ENCODE data around the gene MEG3.
"Not testable (repeated sequence)": the region's sequence is repeated elsewhere in the genome, so short reads cannot be mapped to it uniquely, and the experiment has no call there.

Gene MEG3

DNA sequence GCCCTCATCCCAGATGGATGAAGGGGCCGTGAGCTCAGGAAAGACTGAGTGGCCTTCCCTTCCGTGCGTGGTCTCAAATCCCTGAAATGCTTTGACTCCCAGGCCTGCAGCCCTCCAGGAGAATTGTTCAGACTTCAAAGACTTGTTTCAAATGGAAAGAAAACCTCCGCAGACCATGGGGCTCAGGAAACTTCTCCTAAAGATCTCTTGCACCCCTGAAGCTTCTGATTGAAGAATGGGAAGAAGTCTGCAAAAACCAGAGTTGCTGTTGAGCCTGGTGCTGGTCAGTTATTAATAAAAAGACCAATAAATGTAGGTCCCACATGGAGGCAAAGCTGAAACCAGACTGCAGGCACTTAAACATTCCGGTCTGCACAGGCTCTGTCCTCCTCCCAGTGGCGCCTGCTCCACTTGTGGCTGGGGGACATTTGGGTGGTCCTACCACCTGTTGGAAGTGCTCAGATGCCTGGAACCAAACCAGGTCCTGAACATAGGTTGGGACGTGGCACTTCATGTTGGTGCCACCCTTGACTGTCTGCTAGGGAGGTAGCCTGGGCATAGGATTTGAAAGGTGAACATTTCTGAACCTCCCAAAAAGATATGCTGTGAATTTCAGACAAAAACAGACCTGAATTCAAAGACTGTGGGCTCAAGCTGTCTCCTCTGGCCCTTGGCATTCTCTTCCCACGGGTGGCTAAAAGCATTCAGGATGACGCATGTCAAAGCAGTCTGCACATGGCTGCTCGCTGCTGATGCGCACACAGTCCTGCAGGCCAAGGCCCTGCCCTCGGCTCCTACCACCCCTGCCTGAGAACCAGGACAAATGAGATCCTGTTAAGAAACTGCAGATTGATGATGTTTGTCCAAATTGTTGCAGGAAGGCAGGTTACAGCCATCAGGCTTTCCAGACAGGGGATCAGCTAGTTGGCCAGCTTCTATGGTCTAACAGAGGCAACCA is 36.2 kb upstream of the MEG3 start:
- no peak for DNase-seq

DNA sequence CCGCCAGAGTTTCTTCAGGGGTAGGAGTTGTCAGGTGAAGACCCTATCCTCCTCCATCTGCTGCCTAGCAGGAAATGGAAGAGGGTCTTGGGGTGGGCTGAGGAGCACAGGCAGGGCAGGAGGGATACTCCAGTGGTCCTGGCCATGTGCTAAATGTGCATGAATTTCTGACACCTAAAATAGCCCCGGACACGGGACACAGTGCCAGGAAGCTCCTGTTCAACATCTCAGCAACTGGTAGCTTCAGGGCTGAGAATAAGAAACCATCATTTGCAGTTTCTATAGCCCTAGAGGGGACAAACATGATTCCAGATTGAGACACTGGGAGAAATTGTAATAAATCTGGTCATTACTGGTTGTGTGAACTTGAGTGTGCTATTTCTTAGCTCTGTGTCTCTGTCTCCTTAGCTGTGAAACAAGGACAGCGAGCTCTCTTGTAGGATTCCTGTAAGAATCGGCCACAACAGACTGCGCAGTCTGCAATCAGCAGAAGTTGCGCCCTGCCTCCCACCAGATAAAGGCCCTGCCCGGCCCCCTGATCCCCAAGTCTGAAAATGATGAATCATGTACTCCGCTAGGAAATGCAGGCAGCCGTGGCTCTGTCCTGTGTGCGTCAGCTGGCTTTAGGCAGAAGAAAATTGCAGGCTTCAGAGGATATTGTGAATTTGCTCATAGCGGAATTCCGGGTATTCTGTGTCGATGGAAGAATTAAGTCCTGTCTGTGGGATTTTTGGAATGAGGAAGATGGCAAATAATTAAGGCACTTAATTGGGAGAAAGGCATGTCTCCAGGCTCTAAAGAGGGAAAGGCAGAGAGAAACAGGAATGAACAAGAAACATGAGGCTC is 35.2 kb upstream of the MEG3 start:
- DNase-seq = peak; percentile 70

GRCh38 chr14:100791348-100791735 is 34.6 kb upstream of the MEG3 start:
- DNase-seq = peak; percentile 74

DNA sequence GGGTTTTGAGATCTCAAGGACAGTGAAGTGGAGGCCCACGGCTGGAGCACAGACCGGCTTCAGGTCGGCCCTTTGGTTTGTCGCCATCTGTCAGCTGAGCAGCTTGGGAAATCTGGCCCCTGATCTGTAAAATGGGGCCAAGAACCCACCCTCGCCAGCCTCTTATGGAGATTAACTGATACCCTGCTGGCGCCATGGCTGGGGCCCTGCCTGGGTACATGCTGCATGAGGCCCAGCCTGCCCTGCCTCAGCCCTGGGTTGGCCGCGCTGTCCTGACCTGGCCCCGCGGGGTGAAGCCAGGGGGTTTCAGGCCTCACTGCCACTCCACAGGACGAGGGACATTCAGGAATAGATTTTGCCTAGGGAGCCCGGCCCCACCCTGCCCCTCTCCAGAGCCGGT is 33.9 kb upstream of the MEG3 start:
- DNase-seq = no peak

DNA sequence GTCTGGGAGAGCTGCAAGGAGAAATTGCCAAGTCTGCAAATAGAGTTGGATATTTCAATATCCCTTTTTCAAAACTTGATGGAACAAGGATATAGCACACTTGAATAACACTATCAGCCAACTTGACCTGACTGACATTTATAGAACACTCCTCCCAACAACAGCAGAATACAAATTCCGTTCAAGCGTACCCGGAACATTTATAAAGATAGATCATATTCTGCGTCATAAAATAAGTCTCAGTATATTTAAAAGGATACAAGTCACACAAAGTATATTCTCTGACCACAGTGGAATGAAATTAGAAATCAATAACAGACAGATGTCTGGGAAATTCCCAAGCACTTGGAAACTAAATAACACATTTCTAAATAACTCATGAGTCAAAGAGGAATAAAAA is 29.0 kb upstream of the MEG3 start:
- DNase-seq = no peak

DNA sequence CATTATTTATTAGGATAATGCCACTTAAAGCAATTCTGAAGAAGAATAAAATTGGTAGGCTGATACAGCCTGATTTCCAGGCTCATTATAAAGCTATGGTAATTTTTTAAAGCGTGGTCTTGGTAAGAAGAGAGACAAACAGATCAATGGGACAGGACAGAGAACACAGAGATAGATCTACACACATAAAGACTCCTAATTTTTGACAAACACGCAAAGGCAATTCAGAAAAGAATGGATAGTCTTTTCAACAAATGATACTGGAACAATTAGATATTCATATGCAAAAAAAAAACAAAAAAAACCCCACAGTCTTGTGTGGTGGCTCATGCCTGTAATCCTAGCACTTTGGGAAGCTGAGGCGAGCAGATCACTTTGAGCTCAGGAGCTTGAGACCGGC is 25.9 kb upstream of the MEG3 start:
- DNase-seq = no peak

GRCh38 chr14:100801433-100801832 is 24.5 kb upstream of the MEG3 start:
- DNase-seq = not testable (repeated sequence)

DNA sequence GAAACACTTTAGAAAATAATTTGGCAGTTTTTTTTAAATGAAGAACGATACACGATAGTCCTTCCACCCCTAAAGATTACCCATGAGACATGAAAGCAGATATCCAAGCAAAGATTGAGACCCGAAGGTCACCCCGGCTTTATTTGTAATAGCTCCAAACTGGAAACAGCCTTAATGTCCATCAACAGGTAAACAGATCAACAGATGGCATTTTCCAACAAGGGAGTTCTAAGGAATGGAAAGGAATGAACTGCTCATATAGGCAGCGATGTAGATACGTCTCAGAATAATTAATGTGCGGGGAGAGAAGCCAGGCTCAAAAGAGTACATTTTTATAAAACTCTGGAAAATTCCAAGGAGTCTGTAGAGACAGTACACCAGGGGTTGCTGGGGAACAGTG is 23.7 kb upstream of the MEG3 start:
- DNase-seq = no peak

GRCh38 chr14:100802766-100803165 is 23.2 kb upstream of the MEG3 start:
- DNase-seq = no peak

GRCh38 chr14:100803226-100803625 is 22.7 kb upstream of the MEG3 start:
- no peak for DNase-seq

DNA sequence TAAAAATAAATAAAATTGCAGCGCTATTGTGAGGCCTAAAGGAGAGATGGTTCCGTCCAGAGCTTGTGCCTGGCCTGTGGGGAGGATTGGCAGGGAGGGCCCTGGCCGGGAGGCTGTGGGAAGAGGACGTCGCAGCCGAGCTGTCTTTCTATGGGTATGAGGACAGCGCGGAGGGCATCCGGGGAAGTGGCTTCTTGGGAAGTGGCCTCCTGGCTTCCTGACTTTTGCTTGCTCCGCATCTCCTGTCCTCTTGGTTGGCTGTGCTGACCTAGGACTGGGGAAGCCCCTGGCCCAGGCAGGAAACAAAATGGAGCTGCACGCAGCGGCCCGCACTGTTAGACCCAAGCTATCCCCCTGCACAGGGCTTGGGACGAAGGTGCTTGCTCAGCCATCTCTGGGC is 22.2 kb upstream of the MEG3 start:
- DNase-seq = no peak

DNA sequence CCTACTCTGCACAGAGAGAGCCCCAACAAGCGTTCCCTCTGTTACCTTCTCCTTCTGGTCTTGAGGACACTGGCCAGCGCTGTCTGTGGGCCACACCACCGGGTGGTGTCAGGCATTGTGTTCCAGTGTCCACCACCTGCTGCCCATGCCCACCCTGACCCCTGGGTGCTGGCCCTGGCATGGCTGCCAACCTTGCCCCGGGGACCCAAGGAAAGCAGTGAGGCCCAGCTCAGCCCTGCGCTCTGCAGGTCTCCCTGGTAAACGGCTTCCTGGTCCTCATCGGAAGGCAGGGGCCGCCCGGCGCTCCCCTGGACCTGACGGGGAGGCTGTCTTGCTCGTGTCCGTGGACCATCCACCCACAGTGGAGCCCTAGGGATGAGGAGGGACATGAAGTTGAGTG is 21.8 kb upstream of the MEG3 start:
- no peak for DNase-seq

GRCh38 chr14:100804558-100805309 is 21.2 kb upstream of the MEG3 start:
- DNase-seq = no peak

DNA sequence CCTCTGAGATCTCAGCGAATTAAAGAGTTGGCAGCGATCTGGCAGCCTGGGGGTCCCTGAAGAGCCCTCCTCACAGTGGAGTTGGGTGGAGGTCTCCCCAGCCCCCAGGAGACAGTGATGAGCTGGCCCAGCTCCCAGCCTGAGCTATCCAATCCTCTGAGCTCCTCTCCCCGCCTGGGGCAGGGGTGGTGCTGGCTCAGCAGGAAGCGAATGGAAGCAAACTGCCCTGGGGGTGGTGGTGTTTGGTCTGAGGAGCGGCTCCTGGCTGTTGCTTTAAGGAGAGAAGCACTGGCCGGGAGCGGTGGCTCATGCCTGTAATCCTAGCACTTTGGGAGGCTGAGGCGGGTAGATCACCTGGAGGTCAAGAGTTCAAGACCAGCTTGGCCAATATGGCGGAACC is 19.5 kb upstream of the MEG3 start:
- DNase-seq = no peak

DNA sequence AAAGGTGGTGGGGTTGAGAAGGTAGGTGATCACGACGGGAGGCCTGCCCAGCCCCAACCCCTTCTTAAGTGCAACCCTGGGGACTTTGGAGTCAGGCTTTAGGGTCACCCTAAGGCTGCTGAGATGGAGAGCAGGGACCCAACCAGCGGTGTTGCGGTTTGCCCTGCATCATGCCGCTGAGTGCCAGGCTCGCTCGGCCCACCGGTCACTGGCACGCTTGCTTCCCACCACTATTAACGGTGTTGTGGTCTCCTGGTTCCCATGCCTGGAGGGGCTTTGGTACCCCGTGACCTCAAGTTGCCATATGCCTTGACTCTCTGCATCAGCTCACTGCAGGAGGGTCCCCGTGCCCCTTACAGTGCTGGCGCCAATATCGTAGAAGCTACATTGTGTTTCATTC is 18.4 kb upstream of the MEG3 start:
- DNase-seq = no peak

GRCh38 chr14:100807979-100808734 is 17.8 kb upstream of the MEG3 start:
- DNase-seq = no peak

DNA sequence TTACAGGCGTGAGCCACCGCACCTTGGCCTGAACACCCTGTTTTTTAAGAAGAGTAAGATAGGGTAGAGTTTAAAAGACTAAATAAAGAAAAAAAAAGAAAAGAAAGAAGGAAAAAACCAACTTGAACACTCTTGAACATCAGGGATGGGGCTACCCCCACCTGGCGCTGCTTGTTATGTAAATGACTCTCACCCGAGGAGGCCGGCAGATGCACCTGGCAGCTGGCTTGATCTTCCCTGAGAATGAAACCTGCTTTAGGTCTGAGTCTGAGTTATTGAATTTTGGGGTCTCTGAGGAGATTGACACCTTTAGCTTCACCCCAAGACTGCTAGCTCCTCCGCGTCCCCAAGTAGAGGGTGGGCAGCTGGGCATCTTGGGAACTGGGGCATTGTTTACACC is 15.5 kb upstream of the MEG3 start:
- no peak for DNase-seq

- no peak for DNase-seq
These were observed 15.0 kb upstream of the MEG3 start for GRCh38 chr14:100810861-100811461.

- peak; percentile 5 for DNase-seq
These were observed 12.6 kb upstream of the MEG3 start for GRCh38 chr14:100813291-100813690.

- DNase-seq = peak; percentile 67
These were observed 10.2 kb upstream of the MEG3 start for GRCh38 chr14:100815478-100816285.

All from femur (tissue), 1 donor.